HG02852 (cell line): ENCODE results near the gene RNLS.

ENCODE experiments used
- ATAC-seq: cut with Tn5 transposase; IDR thresholded peaks from one replicate; pipeline ENCODE4 v1.9.1; 2021; ENCODE audit warnings: mild to moderate bottlenecking, moderate library complexity; ENCODE audit not compliant: unreplicated experiment

Gene RNLS

GRCh38 chr10:88347597-88348304 is 235.4 kb downstream of the RNLS start:
- no peak for ATAC-seq

GRCh38 chr10:88347022-88347421 is 236.1 kb downstream of the RNLS start:
- ATAC-seq, result no peak

- no peak for ATAC-seq
Observed at GRCh38 chr10:88346144-88346977, 236.8 kb downstream of the RNLS start.

DNA sequence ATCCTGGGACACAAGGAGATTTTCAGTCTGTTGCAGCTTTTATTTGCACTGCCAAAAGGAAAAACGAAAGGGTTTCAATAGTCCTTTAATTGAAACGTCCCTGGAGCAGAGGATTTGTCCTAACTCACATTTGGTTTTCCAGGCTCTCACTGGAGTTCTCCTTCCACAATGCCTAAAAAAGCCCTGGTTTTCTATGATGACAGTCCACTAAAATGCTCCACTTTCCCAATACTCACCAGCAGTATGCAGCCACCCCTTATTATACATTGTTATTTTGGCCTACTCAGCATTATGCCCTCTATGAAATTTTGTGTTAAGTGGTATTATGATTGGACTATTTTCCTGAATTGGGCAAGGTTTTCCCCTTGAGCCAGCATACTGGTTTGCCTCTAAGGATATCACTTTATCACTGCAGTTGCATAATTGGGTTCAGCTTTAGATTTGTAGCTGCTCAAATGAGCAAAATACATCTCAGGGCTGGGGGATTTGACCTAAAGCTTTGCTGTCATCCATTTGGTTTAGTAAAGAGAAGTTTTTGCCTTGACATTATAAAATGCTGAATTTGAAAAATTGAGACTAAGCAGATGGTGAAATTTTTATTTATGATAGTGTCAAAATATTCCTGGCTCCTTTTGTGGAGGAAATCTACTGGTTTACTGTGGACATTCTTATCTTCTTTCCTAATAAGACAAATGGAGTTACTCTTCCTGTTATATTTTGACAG is 239.2 kb downstream of the RNLS start:
- ATAC-seq, result no peak

DNA sequence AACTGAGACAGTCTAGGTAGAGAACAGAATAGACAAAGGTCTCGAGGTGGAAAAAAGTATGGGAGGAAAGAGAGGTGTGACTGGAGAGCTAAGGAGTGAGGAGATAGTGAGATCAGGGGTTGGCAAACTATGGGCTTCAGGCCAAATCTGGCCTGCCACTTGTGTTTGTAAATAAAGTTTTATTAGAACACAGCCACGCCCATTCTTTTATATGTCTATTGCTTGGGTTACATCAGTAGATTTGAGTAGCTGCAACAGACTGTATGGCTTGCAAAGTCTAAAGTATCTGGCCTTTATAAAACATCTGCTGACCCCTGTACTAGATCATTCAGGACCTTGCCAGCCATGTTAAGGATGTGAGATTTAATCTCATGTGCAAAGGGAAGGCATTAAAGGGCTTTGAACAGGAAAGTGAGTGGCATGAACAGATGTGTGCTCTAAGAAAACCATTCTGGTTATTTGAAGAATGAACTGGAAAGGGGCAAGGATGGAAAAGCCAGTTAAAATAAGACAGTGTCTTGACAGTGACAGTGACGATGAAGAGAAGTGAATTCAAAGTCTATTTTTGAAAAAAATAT is 240.3 kb downstream of the RNLS start:
- ATAC-seq, result no peak

GRCh38 chr10:88337134-88337533 is 246.0 kb downstream of the RNLS start:
- ATAC-seq, result no peak

GRCh38 chr10:88336334-88336733 is 246.8 kb downstream of the RNLS start:
- no peak for ATAC-seq

DNA sequence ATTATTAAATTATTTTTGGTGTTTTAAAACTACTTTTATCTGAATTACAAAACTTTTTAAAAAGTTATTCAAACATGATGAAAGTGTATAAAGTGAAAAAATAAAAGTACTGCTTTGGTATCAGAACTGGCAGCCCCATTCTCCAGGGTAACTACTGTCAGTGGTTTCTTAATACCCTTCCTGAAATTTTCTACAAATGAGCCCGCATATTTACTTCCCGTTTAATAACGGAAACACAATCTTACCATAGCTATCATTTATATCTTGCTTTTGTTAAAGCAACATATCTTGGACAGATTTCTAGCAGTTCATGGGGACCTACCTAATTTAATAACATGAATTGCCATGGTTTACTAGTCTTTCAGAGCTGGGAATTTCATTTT is 249.9 kb downstream of the RNLS start:
- ATAC-seq, result no peak

- no peak for ATAC-seq
Observed at GRCh38 chr10:88332503-88333247, 250.4 kb downstream of the RNLS start.

- ATAC-seq, result no peak
Observed at GRCh38 chr10:88330174-88330573, 252.9 kb downstream of the RNLS start.

- ATAC-seq, result no peak
Observed at GRCh38 chr10:88322324-88323063, 260.6 kb downstream of the RNLS start.

DNA sequence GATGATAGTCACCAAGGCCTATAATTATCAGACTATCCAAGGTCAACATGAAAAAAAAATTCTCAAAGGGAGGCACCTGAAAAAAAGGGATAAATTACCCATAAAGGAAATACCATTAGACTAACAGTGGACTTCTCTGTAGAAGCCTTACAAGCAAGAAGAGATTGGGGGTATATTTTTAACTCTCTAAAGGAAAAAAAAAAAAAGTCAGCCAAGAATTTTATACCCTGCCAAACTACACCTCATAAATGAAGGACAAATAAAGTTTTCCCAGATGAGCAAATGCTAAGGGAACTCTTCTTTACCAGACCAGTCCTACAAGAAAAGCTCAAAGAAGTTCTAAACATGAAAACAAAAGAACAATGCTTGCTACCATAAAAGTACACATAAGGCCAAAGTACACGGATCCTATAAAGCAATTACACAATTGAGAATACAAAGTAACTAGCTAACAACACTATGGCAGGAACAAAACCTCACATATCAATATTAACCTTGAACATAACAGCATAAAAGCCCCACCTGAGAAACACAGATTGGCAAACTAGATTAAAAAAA is 263.1 kb downstream of the RNLS start:
- ATAC-seq, result no peak

- no peak for ATAC-seq
Observed at GRCh38 chr10:88318803-88319202, 264.3 kb downstream of the RNLS start.

DNA sequence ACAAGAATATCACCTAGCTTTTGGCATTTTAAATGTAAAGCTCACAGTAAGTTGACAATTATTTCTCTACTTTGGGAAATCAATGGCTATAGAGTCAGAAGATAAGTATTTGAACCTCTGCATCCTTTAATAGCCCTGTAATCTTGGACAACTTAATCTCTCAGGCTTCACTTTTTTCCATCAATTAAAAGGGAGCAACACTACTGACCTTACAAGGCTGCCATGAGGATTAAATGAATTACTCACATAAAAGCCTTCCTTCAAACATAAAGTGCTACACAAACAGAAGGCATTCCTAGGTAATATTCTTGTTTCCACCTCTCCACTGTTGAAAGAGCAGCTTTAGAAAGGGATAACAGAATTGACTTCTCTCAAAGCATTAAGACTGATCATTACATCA is 266.0 kb downstream of the RNLS start:
- no peak for ATAC-seq

DNA sequence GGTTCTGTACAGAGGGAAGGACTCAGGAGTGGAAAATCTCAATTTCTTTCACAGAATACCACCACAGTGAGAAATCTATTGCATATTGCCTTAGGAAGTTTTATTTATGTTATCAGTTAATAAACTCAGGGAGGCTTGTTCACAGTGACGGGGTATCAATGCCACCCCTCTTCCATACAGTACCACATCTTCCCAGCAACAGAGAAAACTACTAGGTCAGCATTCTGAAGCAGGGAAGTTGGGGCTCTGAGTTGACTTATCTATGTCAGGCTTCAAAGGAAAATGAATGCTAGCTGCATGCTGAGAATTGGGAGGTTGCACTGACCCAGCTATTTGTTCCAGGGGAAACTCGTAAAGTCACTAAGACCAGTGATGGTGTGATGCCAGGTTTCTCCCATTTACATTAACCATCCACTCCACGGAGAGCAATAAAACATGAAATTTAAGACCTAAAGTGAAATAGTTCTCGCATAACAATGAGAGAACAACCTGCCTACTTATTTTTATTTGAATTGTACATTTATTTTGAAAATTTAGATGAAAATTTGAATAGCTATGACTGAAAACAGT is 266.7 kb downstream of the RNLS start:
- no peak for ATAC-seq

GRCh38 chr10:88315755-88316154 is 267.4 kb downstream of the RNLS start:
- ATAC-seq, result no peak

- ATAC-seq, result no peak
Observed at GRCh38 chr10:88314362-88314761, 268.8 kb downstream of the RNLS start.

DNA sequence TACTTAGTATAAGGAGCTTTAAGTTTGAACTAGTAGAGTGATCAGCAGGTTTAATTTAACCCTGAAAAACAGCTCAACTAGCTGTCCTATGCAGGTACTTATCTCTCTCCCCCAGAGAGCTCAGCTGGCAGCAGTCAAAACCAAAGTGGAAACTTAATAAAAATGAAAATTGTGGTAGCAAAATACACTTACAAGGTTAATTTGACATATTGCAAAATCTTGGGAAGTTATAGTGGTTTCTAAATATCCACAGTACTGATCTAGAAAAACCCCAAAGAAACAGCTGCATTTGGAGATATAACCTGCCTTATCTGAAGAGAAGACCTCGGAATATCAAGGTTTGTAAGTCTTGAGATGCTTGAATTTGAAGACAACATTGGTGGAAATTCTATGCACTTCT is 269.2 kb downstream of the RNLS start:
- ATAC-seq, result no peak

DNA sequence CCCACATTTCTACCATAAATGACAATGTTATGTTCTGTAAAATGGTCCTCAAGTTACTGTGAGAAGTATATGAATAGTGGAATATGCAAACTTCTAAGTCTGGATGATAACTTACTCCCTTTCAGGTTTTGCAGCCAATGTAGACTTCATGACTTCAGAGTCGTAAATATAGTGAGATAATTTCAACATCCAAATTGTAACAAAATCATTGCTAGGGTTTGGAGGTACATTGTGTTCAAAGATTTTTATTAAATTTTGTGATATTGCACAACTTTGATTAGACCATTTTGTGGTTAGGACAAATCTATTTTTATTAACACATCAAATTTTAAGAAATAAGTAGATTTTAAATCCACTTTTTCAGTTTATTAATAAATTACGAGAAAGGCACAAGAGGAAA is 270.3 kb downstream of the RNLS start:
- ATAC-seq, result no peak
